K562 (cell line): Measurements from ENCODE around the gene KCNT1. TPM values are rescaled to one million over a fixed set of nuclear protein-coding genes. Genes with fewer than 3 reads are reported as not detected.

Source experiments
- BHLHE40 ChIP-seq: IDR thresholded peaks from 2 replicates; pipeline ENCODE4 v1.6.1; 2011; ENCODE audit warnings: low read length, improper control_type of control experiment
- DPF2 ChIP-seq: fragments of 450-650 bp; IDR thresholded peaks from 2 replicates; pipeline ENCODE4 v1.6.1; 2016
- EGR1 ChIP-seq: fragments of 450-650 bp; conservative IDR thresholded peaks from 2 replicates; pipeline ENCODE4 v1.6.1; 2017; ENCODE audit warnings: mild to moderate bottlenecking
- HNRNPH1 ChIP-seq: fragments of 200-400 bp; formaldehyde crosslinking; optimal IDR thresholded peaks from 2 replicates; pipeline ENCODE3; 2017; ENCODE audit warnings: low read depth, mild to moderate bottlenecking, low read length, moderate library complexity
- NRF1 ChIP-seq, 2 experiments: fragments of 450-650 bp; IDR thresholded peaks in 1 of 2; conservative IDR thresholded peaks in 1 of 2; 2 replicates each; pipeline ENCODE4 v1.6.1; 2014; ENCODE audit warnings: mild to moderate bottlenecking in 2 of 2
- RAD51 ChIP-seq: fragments of 450-650 bp; IDR thresholded peaks from 2 replicates; pipeline ENCODE4 v1.7.1; 2016; ENCODE audit warnings: low read depth, mild to moderate bottlenecking, borderline replicate concordance
- USF2 ChIP-seq: sonication (generic); formaldehyde crosslinking; IDR thresholded peaks from 2 replicates; pipeline ENCODE4 v1.5.0; 2020; ENCODE audit warnings: missing genetic modification reagents
- ZNF431 ChIP-seq: sonication (generic); formaldehyde crosslinking; IDR thresholded peaks from 2 replicates; pipeline ENCODE4 v1.8.0; 2022; ENCODE audit warnings: mild to moderate bottlenecking, missing genetic modification reagents
- polyA plus RNA-seq, 8 experiments: library from polyadenylated mRNA; depleted of rRNA in 4 of 8; stranded (reverse) in 5 of 8; unstranded in 3 of 8; fragments of >200 nt; fragmentation: Nextera tagmentation in 2 of 8; fragmentation: Illumina TruSeq in 1 of 8; extraction: Ambion mirVana in 2 of 8; extraction: Trizol in 1 of 8; gene quantifications; 2 replicates each; pipeline versions ENCODE4 v1.2.1 to v1.2.3, GENCODE V29; 2011 to 2014; ENCODE audit warnings: inconsistent platforms in 1 of 8, missing spikeins in 1 of 8
- total RNA-seq, 7 experiments: library from RNA; depleted of rRNA in 6 of 7; stranded (reverse); fragments of >200 nt in 6 of 7; fragmentation: Illumina TruSeq in 2 of 7; extraction: Trizol in 2 of 7; gene quantifications; 2 replicates each; pipeline versions ENCODE4 v1.2.1 to v1.2.3, GENCODE V29; 2011 to 2021; ENCODE audit warnings: low replicate concordance in 1 of 7
- TF ChIP-seq, protein P1 (sequence below): sonication (generic); formaldehyde crosslinking; IDR thresholded peaks from 2 replicates; pipeline ENCODE4 v1.8.0; 2022; ENCODE audit warnings: mild to moderate bottlenecking, missing genetic modification reagents

Gene KCNT1
- total and polyA plus RNA-seq, 9 of the 15 experiments (the other 6 are each of a cell fraction or from before 2014, with no cell fraction given): 0.05 TPM; not detected in 8

DNA sequence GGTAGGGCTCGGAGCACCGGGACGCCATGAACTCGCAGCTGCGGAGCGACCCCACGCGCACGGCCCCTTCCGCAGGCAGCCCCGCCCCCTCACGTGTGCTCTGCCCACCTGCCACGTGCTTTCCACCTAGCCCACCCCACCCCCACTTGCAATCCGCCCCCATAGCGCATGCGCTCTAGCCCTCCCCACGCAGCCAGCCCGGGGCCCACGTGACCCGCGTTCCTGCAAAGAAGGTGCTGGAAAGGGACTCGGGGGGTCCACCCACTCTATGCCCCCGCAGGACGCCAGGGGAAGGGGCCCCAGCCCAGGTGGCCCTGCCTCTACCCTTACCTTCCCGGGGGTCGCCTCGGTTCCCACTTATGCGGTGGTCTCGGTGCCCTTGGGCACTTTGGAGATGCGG, 2.5 kb upstream of the KCNT1 start, which contains the start of gene SOHLH1 (continued):
- TF ChIP-seq USF2 (CRISPR knock-in tag): peak; percentile 83
- peak; percentile 58; the same call in 1 of the 2 replicates for TF ChIP-seq RAD51
- no peak for TF ChIP-seq HNRNPH1
- TF ChIP-seq, protein P1, sequence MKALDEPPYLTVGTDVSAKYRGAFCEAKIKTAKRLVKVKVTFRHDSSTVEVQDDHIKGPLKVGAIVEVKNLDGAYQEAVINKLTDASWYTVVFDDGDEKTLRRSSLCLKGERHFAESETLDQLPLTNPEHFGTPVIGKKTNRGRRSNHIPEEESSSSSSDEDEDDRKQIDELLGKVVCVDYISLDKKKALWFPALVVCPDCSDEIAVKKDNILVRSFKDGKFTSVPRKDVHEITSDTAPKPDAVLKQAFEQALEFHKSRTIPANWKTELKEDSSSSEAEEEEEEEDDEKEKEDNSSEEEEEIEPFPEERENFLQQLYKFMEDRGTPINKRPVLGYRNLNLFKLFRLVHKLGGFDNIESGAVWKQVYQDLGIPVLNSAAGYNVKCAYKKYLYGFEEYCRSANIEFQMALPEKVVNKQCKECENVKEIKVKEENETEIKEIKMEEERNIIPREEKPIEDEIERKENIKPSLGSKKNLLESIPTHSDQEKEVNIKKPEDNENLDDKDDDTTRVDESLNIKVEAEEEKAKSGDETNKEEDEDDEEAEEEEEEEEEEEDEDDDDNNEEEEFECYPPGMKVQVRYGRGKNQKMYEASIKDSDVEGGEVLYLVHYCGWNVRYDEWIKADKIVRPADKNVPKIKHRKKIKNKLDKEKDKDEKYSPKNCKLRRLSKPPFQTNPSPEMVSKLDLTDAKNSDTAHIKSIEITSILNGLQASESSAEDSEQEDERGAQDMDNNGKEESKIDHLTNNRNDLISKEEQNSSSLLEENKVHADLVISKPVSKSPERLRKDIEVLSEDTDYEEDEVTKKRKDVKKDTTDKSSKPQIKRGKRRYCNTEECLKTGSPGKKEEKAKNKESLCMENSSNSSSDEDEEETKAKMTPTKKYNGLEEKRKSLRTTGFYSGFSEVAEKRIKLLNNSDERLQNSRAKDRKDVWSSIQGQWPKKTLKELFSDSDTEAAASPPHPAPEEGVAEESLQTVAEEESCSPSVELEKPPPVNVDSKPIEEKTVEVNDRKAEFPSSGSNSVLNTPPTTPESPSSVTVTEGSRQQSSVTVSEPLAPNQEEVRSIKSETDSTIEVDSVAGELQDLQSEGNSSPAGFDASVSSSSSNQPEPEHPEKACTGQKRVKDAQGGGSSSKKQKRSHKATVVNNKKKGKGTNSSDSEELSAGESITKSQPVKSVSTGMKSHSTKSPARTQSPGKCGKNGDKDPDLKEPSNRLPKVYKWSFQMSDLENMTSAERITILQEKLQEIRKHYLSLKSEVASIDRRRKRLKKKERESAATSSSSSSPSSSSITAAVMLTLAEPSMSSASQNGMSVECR (CRISPR knock-in tag): no peak
- peak; percentile 51 to 63 for TF ChIP-seq NRF1 (conservative IDR thresholded peaks at IDR 0.05 in 1 of 2, IDR thresholded peaks at IDR 0.05 in 1 of 2)
- no peak for TF ChIP-seq ZNF431 (CRISPR knock-in tag)
- TF ChIP-seq EGR1: peak; percentile 14; the same call in 1 of the 2 replicates
- TF ChIP-seq DPF2: no peak
- TF ChIP-seq BHLHE40: no peak
- TF ChIP-seq, all 486 proteins: peak for 6
